IPS-20b (cell line): ENCODE data around the gene POU2AF1.
"Not testable (repeated sequence)": the region's sequence is repeated elsewhere in the genome, so short reads cannot be mapped to it uniquely, and the experiment has no call there.

Source experiments
- H3K27ac ChIP-seq: one replicate; pipeline ENCODE4 v1.5.1; 2013; ENCODE audit warnings: low read length
- H3K27me3 ChIP-seq: 2 replicates; pipeline ENCODE4 v1.6.1; 2013; ENCODE audit warnings: mild to moderate bottlenecking, low read length, inconsistent platforms; ENCODE audit not compliant: insufficient read depth
- H3K36me3 ChIP-seq: 2 replicates; pipeline ENCODE4 v1.6.1; 2013; ENCODE audit warnings: low read depth, mild to moderate bottlenecking, inconsistent platforms, low read length, moderate library complexity; ENCODE audit not compliant: insufficient read depth
- H3K4me1 ChIP-seq: 2 replicates; pipeline ENCODE4 v1.6.1; 2013; ENCODE audit warnings: mild to moderate bottlenecking, control low read depth, inconsistent platforms, low read length, moderate library complexity; ENCODE audit not compliant: insufficient read depth
- H3K4me3 ChIP-seq: 2 replicates; pipeline ENCODE4 v1.5.1; 2013; ENCODE audit warnings: mild to moderate bottlenecking, low read length, inconsistent platforms
- H3K9ac ChIP-seq: 2 replicates; pipeline ENCODE4 v1.6.1; 2013; ENCODE audit warnings: low read depth, mild to moderate bottlenecking, inconsistent platforms, low read length, moderate library complexity
- H3K9me3 ChIP-seq: 2 replicates; pipeline ENCODE4 v1.6.1; 2013; ENCODE audit warnings: mild to moderate bottlenecking, low read depth, low read length, inconsistent platforms; ENCODE audit not compliant: insufficient read depth

POU2AF1 gene

DNA sequence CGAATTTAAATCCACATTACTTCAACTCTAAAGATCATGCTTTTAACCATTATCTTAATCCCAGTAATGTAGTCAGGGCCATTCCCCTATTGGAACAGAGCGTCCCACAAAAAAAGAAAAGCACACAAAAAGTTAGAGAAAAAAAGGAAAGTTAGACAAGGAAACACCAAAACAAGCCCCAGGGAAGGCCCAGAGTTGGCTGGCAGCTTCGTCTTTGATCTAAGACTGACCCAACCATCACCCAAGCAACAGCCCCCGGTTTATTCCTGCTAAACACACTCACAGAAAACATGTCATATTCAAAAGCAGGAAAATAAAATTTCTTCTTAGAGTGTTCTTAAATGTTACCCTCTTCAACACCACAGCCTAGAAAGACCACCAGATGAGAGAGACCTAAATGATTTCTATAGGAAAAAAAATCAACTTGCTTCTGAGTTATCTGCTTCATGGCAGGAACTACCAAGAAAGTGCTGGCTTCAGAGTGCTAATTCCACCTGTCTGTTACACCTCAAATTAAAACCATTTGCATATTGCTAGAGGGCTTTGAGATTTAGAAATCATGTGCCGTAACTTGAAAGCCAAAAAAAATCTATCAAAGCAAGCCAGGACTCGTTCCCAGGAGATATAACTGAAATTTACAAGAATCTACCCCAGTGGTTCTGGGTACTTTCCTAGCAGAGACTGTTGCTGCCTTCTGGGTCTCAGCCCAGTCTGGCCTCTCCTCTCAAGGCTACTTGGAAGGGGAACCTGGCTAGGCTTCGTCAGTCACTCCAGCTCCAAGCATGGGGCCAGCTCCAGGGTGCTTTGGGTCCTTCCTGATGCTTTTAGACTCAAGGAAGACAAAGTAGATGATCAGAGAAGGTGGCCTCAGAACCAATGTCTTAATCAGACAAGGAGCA is 49.5 kb downstream of the POU2AF1 start:
- H3K27me3 ChIP-seq: no peaks in the 10 kb centered on the region
- no peak overlapping the region for H3K27ac ChIP-seq
- H3K4me3 ChIP-seq: no peak overlapping the region
- no peak overlapping the region for H3K9ac ChIP-seq
- H3K4me1 ChIP-seq: no peaks in the 10 kb centered on the region
- no peaks in the 10 kb centered on the region for H3K36me3 ChIP-seq
- H3K9me3 ChIP-seq: no peaks in the 10 kb centered on the region

GRCh38 chr11:111327908-111328624 is 51.0 kb downstream of the POU2AF1 start:
- Histone ChIP-seq H3K27ac (no peak overlapping the region), H3K36me3 (no peaks in the 10 kb centered on the region), H3K9ac (no peak overlapping the region), H3K4me1 (no peaks in the 10 kb centered on the region), H3K9me3 (no peaks in the 10 kb centered on the region), H3K4me3 (no peak overlapping the region), H3K27me3 (no peaks in the 10 kb centered on the region)

DNA sequence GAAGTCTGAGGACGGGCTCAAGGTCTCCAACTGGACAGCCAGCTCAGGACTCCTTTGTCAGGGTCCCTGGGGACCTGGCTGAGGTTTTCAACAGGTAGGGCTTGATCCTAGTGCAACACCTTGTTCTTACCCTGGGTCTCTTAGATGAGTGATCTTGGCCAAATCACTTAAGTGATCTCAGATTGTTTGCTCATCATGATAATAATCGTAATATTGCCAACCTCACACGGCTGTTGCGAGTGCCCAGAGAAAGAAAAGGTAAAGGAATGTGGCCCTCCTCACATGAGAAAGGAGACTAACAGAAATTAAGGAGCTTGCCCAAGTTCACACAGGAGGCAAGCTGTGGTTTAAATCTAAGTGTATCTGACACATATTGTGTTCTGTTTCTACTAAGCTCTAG is 52.3 kb downstream of the POU2AF1 start:
- Histone ChIP-seq H3K27ac (no peak overlapping the region), H3K9me3 (no peaks in the 10 kb centered on the region), H3K9ac (no peak overlapping the region), H3K4me1 (no peaks in the 10 kb centered on the region), H3K27me3 (no peaks in the 10 kb centered on the region), H3K36me3 (no peaks in the 10 kb centered on the region), H3K4me3 (no peak overlapping the region)

DNA sequence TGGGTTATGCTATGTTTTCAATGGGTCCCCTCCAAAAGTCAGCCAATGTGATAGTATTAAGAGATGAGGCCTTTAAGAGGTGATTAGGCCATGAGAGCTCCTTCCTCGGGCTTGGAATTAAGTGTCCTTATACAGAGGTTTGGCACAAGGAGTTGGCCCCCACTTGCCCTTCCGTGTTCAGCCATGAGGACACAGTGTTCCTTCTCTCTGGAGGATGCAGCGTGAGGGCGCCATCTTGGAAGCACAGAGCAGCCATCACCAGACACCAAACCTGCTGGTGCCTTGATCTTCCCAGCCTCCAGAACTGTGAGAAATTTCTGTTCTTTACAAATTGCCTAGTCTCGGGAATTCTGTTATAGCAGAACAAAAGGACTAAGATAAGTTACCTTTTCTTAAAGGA is 53.8 kb downstream of the POU2AF1 start:
- Histone ChIP-seq H3K4me1 (no peaks in the 10 kb centered on the region), H3K9ac (no peak overlapping the region), H3K9me3 (no peaks in the 10 kb centered on the region), H3K36me3 (no peaks in the 10 kb centered on the region), H3K4me3 (no peak overlapping the region), H3K27ac (no peak overlapping the region), H3K27me3 (no peaks in the 10 kb centered on the region)

DNA sequence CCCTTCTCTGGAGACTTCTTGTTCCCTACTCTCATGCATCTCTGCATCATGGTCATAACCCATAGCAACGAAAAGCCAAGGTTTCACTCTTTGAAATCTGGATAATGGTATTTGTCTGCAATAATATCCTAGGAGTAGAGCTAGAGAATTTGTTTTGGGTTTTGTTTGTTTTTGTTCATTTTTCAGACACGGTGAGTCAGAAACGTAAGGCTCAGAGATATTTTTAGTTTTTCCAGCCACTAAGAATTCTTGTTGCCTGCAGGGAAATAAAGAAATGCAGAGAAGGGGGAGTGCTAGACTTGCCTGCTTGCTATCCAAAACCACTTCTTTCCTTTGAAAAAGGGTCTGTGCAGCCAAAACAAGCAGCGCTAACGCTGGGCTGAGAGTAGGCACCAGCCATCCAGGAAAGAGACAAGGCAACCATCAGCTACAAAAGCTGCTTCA is 54.8 kb downstream of the POU2AF1 start:
- Histone ChIP-seq H3K4me1 (no peaks in the 10 kb centered on the region), H3K4me3 (no peak overlapping the region), H3K36me3 (no peaks in the 10 kb centered on the region), H3K27me3 (no peaks in the 10 kb centered on the region), H3K9ac (no peak overlapping the region), H3K27ac (no peak overlapping the region), H3K9me3 (no peaks in the 10 kb centered on the region)

DNA sequence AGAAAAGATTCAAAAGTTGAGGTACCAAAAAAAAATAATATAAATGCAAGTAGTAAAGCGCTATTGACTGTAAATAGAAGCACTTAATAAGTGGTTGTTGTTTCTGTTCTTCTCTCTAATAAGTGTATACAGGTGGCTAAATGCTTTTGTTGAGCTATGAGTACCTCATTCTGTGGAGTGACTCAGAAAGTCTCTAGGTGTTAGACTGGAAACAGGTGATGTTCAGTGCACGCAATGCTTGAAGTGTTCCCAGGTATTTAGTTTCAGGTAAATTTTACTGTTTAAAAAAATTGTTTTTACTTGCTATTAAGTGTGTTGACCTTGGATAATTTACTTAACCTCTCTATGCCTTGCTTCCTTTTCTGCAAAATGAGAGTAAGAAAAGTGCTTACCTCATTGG is 56.5 kb downstream of the POU2AF1 start:
- Histone ChIP-seq H3K4me1 (no peaks in the 10 kb centered on the region), H3K36me3 (no peaks in the 10 kb centered on the region), H3K27ac (no peak overlapping the region), H3K9me3 (no peaks in the 10 kb centered on the region), H3K27me3 (no peaks in the 10 kb centered on the region), H3K4me3 (no peak overlapping the region), H3K9ac (no peak overlapping the region)

GRCh38 chr11:111320728-111321568 is 58.1 kb downstream of the POU2AF1 start:
- H3K27me3 ChIP-seq: no peaks in the 10 kb centered on the region
- no peak overlapping the region for H3K9ac ChIP-seq
- H3K27ac ChIP-seq: no peak overlapping the region
- H3K9me3 ChIP-seq: no peaks in the 10 kb centered on the region
- no peaks in the 10 kb centered on the region for H3K36me3 ChIP-seq
- no peaks in the 10 kb centered on the region for H3K4me1 ChIP-seq
- H3K4me3 ChIP-seq: no peak overlapping the region

DNA sequence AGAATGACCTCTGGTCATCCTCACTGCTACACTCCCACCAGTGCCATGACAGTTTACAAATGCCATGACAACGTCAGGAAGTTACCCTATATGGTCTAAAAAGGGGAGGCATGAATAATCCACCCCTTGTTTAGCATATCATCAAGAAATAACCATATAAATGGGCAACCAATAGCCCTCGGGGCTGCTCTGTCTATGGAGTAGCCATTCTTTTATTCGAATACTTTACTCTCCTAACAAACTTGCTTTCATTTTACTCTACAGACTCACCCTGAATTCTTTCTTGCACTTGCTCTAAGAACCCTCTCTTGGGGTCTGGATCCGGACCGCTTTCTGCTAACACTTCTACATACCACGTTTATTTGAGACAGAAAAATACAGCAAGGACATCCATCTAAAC is 58.9 kb downstream of the POU2AF1 start:
- not testable (repeated sequence) for H3K4me3 ChIP-seq, H3K27ac ChIP-seq, H3K9ac ChIP-seq, H3K9me3 ChIP-seq, H3K4me1 ChIP-seq, H3K27me3 ChIP-seq, H3K36me3 ChIP-seq

DNA sequence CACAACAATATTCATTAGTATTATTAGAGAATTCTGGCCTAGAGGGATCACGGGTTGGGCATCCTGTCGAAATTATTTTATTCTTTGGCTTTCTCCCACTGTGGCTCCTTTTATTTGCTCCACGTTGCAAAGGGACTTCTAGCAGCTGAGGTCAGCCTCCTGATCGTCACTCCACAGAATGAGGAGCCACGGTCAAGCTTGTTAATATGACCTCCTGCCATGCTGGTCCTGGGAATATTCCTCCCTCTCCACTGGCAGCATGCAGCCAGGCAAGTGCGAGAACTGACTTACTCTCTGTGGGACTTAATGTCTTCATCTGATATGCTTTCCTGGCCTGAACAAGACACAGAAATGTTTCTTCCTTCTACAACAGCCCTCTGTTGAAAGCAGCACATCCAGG is 59.8 kb downstream of the POU2AF1 start:
- H3K4me1 ChIP-seq: no peaks in the 10 kb centered on the region
- no peaks in the 10 kb centered on the region for H3K9me3 ChIP-seq
- H3K27me3 ChIP-seq: no peaks in the 10 kb centered on the region
- no peak overlapping the region for H3K4me3 ChIP-seq
- no peak overlapping the region for H3K9ac ChIP-seq
- H3K27ac ChIP-seq: no peak overlapping the region
- no peaks in the 10 kb centered on the region for H3K36me3 ChIP-seq

- no peaks in the 10 kb centered on the region for H3K27me3 ChIP-seq
- no peaks in the 10 kb centered on the region for H3K9me3 ChIP-seq
- no peaks in the 10 kb centered on the region for H3K36me3 ChIP-seq
- no peak overlapping the region for H3K27ac ChIP-seq
- H3K4me1 ChIP-seq: no peaks in the 10 kb centered on the region
- no peak overlapping the region for H3K9ac ChIP-seq
- no peak overlapping the region for H3K4me3 ChIP-seq
These were observed 67.0 kb downstream of the POU2AF1 start for GRCh38 chr11:111312076-111312475.

DNA sequence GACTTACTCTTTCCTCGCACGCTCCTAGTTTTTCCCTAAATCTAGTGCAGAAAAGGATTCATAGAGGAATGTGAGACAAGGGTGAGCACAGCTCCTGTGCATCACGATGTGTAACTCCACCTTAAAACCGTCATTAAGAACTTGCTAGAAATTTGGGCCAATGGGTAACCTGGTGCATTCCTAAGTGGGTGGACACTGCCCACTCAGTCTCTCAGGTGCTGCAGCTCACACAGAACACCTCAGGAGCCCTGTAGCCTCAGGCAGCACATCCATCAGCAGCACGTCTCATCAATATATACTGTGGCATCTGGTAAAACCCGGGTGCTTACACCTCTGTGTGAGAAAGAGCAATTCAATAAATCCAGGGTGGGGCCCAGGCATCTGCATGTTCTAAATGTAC is 68.4 kb downstream of the POU2AF1 start:
- no peaks in the 10 kb centered on the region for H3K27me3 ChIP-seq
- no peaks in the 10 kb centered on the region for H3K4me1 ChIP-seq
- H3K9me3 ChIP-seq: no peaks in the 10 kb centered on the region
- no peaks in the 10 kb centered on the region for H3K36me3 ChIP-seq
- H3K9ac ChIP-seq: no peak overlapping the region
- H3K4me3 ChIP-seq: no peak overlapping the region
- no peak overlapping the region for H3K27ac ChIP-seq
